Loucy (cell line): ENCODE results near the gene LTF.
"Not testable (repeated sequence)": the region's sequence is repeated elsewhere in the genome, so short reads cannot be mapped to it uniquely, and the experiment has no call there.

Experiments
- H2AFZ ChIP-seq: fragments of 200-600 bp; sonication (generic); 2 replicates; pipeline ENCODE4 v1.6.0; 2016; ENCODE audit warnings: antibody characterized with exemption, mild to moderate bottlenecking, low read length, moderate library complexity
- H3F3A ChIP-seq: fragments of 200-600 bp; 2 replicates; pipeline ENCODE4 v1.6.0; 2016; ENCODE audit warnings: antibody characterized with exemption, low read depth, mild to moderate bottlenecking
- H3K27me3 ChIP-seq: fragments of 200-600 bp; sonication (generic); 2 replicates; pipeline ENCODE4 v1.6.1; 2014; ENCODE audit warnings: low read length, mild to moderate bottlenecking; ENCODE audit not compliant: insufficient read depth, poor library complexity, severe bottlenecking
- H3K36me3 ChIP-seq: fragments of 200-600 bp; sonication (generic); 2 replicates; pipeline ENCODE4 v1.6.1; 2016; ENCODE audit warnings: low read length; ENCODE audit not compliant: insufficient read depth
- H3K4me1 ChIP-seq: fragments of 200-600 bp; sonication (generic); 2 replicates; pipeline ENCODE4 v1.5.1; 2014; ENCODE audit warnings: low read length, mild to moderate bottlenecking; ENCODE audit not compliant: insufficient read depth, poor library complexity, severe bottlenecking
- H3K4me2 ChIP-seq: fragments of 200-600 bp; sonication (generic); 2 replicates; pipeline ENCODE4 v1.6.0; 2014; ENCODE audit warnings: antibody characterized with exemption, low read length, low read depth, mild to moderate bottlenecking; ENCODE audit not compliant: poor library complexity, severe bottlenecking
- H3K4me3 ChIP-seq: fragments of 200-600 bp; sonication (generic); 2 replicates; pipeline ENCODE4 v1.5.1; 2014; ENCODE audit warnings: low read length, mild to moderate bottlenecking, mixed read lengths; ENCODE audit not compliant: poor library complexity, severe bottlenecking
- H3K79me2 ChIP-seq: fragments of 200-600 bp; sonication (generic); 2 replicates; pipeline ENCODE4 v1.6.1; 2014; ENCODE audit warnings: low read length; ENCODE audit not compliant: insufficient read depth
- H3K9ac ChIP-seq: fragments of 200-600 bp; sonication (generic); 2 replicates; pipeline ENCODE4 v1.6.0; 2014; ENCODE audit warnings: mild to moderate bottlenecking, low read depth, low read length, moderate library complexity; ENCODE audit not compliant: poor library complexity, severe bottlenecking
- H3K9me2 ChIP-seq: fragments of 200-600 bp; sonication (generic); replicated peaks from 2 replicates; pipeline ENCODE4 v1.6.1; 2016; ENCODE audit warnings: low read depth, low read length, mixed read lengths
- H3K9me3 ChIP-seq: fragments of 200-600 bp; sonication (generic); 2 replicates; pipeline ENCODE4 v1.6.1; 2014; ENCODE audit warnings: mild to moderate bottlenecking, antibody characterized with exemption, low read length, low read depth; ENCODE audit not compliant: insufficient read depth
- H4K20me1 ChIP-seq: fragments of 200-600 bp; sonication (generic); 2 replicates; pipeline ENCODE4 v1.6.0; 2014; ENCODE audit warnings: antibody characterized with exemption, low read length, mild to moderate bottlenecking; ENCODE audit not compliant: insufficient read depth, poor library complexity, severe bottlenecking
- EZH2phosphoT487 ChIP-seq: fragments of 200-600 bp; IDR thresholded peaks from 2 replicates; pipeline ENCODE4 v1.6.1; 2018; ENCODE audit warnings: antibody characterized with exemption, mild to moderate bottlenecking, moderate library complexity, borderline replicate concordance
- TF ChIP-seq, protein P1 (sequence below): fragments of 200-600 bp; sonication (generic); conservative IDR thresholded peaks from 2 replicates; pipeline ENCODE4 v1.5.1; 2014; ENCODE audit warnings: mild to moderate bottlenecking, antibody characterized with exemption, low read length

LTF gene

DNA sequence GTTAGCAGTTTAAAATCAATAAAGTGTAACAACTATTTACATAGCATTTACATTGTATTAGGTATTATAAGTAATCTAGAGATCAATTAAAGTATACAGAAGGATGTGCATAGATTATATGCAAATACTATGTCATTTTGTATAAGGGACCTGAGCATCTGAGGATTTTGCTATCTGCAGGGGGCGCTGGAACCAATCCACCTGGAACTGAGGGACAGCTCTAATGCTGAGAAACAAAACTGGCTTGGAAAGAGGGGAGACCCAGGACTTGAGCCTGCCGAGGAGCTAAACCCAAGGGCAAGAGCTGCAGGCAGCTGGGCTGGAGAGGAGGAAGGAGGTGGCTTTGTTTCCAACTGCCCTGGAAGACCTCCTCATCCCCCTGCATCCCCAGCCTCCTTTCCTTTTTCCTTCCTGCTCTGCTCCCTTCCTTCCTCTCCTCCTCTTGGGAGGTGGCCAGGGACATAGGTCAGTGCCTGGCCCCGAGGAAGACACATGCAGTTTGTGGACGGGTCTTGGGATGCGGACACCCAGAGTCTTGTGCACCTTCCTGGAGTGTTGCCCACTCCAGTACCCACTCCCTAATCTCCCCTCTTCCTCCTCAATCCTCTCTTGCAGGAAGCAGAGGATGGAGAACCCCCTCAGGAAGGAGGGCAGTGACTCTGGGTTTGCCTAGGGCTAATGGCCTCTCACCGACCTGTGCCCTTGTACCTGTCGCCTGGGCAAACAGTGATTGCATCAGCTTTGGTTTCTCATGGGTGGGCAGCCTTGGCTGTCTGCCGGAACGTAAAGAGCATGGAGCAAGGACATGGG is 32.2 kb upstream of the LTF start:
- peaks cover 71% of the 10 kb centered on the region for H3K4me1 ChIP-seq
- no peaks in the 10 kb centered on the region for H3K9me2 ChIP-seq
- H3K9me3 ChIP-seq = no peaks in the 10 kb centered on the region
- H3K9ac ChIP-seq = peak overlapping the region; percentile 15
- H3K36me3 ChIP-seq = no peaks in the 10 kb centered on the region
- TF ChIP-seq, protein P1, sequence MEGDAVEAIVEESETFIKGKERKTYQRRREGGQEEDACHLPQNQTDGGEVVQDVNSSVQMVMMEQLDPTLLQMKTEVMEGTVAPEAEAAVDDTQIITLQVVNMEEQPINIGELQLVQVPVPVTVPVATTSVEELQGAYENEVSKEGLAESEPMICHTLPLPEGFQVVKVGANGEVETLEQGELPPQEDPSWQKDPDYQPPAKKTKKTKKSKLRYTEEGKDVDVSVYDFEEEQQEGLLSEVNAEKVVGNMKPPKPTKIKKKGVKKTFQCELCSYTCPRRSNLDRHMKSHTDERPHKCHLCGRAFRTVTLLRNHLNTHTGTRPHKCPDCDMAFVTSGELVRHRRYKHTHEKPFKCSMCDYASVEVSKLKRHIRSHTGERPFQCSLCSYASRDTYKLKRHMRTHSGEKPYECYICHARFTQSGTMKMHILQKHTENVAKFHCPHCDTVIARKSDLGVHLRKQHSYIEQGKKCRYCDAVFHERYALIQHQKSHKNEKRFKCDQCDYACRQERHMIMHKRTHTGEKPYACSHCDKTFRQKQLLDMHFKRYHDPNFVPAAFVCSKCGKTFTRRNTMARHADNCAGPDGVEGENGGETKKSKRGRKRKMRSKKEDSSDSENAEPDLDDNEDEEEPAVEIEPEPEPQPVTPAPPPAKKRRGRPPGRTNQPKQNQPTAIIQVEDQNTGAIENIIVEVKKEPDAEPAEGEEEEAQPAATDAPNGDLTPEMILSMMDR = peak; percentile 72
- TF ChIP-seq EZH2phosphoT487 = no peak
- H3K79me2 ChIP-seq = no peaks in the 10 kb centered on the region
- 0 out of 2 replicates have a peak overlapping the region, but pooled peaks have one; percentile 16 for H2AFZ ChIP-seq
- no peaks in the 10 kb centered on the region for H4K20me1 ChIP-seq
- no peak overlapping the region for H3K4me3 ChIP-seq
- no peaks in the 10 kb centered on the region; the same call in 1 of the 2 replicates for H3F3A ChIP-seq
- no peaks in the 10 kb centered on the region for H3K27me3 ChIP-seq
- H3K4me2 ChIP-seq = no peak overlapping the region

DNA sequence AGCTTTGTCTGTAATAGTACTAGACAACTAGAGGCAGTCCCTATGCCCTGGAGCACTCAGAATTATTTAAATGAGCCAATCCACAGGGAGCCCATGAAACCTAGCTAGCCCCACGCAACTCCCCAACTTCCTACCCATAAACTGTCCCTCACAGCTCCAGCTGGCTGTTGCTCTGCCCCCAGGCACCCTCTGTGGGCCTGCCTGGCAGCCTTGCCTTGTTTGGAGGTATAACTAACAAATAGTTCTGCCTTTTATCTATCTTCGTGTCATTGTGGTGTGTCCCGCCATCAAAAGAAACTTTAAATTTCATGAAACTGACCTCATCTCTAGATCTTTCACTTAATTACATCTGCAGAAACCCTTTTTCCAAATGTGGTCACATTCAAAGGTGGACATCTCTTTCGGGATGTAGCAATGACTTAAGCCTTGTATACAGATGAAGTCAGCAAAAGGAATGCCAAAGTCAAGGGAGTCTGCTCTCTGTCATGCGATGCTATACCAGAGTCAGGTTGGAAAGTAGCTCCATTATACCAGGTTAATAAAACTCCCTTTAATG is 31.3 kb upstream of the LTF start:
- Histone ChIP-seq H3F3A (no peaks in the 10 kb centered on the region; the same call in 1 of the 2 replicates), H2AFZ (0 out of 2 replicates have a peak overlapping the region, but pooled peaks have one; percentile 42), H3K4me1 (peaks cover 71% of the 10 kb centered on the region), H3K9ac (no peak overlapping the region), H3K4me2 (no peak overlapping the region), H3K9me2 (no peaks in the 10 kb centered on the region), H3K36me3 (no peaks in the 10 kb centered on the region), H3K27me3 (no peaks in the 10 kb centered on the region), H3K79me2 (no peaks in the 10 kb centered on the region), H3K9me3 (no peaks in the 10 kb centered on the region), H3K4me3 (no peak overlapping the region), H4K20me1 (no peaks in the 10 kb centered on the region)
- TF ChIP-seq, protein P1 = no peak
- TF ChIP-seq EZH2phosphoT487 = no peak

DNA sequence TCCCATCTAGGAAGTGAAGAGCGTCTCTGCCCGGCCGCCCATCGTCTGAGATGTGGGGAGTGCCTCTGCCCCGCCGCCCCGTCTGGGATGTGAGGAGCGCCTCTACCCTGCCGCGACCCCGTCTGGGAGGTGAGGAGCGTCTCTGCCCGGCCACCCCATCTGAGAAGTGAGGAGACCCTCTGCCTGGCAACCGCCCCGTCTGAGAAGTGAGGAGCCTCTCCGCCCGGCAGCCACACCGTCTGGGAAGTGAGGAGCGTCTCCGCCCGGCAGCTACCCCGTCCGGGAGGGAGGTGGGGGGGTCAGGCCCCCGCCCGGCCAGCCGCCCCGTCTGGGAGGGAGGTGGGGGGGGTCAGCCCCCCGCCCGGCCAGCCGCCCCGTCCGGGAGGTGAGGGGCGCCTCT is 29.8 kb upstream of the LTF start:
- not testable (repeated sequence) for H3K4me2 ChIP-seq, H4K20me1 ChIP-seq, H3K9me2 ChIP-seq, H3K79me2 ChIP-seq, H3F3A ChIP-seq, H3K36me3 ChIP-seq, H3K9ac ChIP-seq, H3K9me3 ChIP-seq, H3K4me3 ChIP-seq, H3K27me3 ChIP-seq, H2AFZ ChIP-seq
- H3K4me1 ChIP-seq = peaks cover 71% of the 10 kb centered on the region
